Measurements from ENCODE around the gene STOM. TPM values are rescaled to one million over a fixed set of nuclear protein-coding genes. Genes with fewer than 3 reads are reported as not detected.

Gene STOM
- total RNA-seq, 1 experiment from 2014 or later, result 5.5 TPM

DNA sequence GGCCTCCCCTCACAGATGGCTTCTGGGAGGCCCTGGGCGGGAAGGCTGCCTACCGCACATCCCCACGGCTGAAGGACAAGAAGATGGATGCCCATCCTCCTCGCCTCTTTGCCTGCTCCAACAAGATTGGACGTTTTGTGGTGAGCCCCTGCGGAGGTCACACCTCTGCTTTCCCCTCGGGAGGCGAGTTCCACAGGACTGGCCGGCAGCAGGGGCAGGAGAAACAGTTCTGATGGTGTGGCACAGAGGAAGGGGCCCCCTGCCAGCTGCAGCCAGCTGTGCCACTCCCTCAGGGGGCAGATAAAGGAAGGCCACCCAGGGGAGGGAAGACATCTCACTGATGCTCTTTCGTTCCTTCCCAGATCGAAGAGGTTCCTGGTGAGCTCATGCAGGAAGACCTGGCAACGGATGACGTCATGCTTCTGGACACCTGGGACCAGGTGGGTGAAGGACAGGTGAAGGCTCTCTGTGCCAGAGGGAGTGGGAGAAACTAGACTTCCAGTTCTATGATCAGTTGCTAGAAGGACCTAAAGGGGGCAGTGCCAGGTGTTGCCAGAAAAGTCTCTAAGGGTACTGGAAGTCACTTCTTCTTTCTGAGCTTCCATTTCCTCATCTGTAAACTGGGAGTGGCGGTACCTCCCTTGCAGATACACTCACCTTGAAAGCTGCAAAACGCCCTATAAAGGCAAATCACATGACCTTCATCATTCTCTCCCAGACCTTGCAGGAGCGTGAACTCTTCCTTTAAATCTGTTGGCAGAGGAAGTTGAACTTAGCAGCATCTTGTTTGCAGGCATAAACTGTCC is 41.0 kb downstream of the STOM start:
- no peak overlapping the region for H3K4me2 ChIP-seq (ENCODE audit: low read length)
- H4K20me1 ChIP-seq (ENCODE audit: low read length), result no peaks in the 10 kb centered on the region
- no peak overlapping the region for H3K27ac ChIP-seq (ENCODE audit: low read length)
- H3K79me2 ChIP-seq (ENCODE audit: low read length), result no peaks in the 10 kb centered on the region
- H3F3A ChIP-seq (ENCODE audit: low read length, unreplicated experiment), result no peaks in the 10 kb centered on the region
- H3K27me3 ChIP-seq (ENCODE audit: low read length), result no peaks in the 10 kb centered on the region
- ChIA-PET CTCF (no interaction called here), POLR2A (ENCODE audit: unreplicated experiment) (no interaction called here)
- no peaks in the 10 kb centered on the region for H3K4me1 ChIP-seq (ENCODE audit: insufficient read depth, low read length)
- TF ChIP-seq, protein P1, sequence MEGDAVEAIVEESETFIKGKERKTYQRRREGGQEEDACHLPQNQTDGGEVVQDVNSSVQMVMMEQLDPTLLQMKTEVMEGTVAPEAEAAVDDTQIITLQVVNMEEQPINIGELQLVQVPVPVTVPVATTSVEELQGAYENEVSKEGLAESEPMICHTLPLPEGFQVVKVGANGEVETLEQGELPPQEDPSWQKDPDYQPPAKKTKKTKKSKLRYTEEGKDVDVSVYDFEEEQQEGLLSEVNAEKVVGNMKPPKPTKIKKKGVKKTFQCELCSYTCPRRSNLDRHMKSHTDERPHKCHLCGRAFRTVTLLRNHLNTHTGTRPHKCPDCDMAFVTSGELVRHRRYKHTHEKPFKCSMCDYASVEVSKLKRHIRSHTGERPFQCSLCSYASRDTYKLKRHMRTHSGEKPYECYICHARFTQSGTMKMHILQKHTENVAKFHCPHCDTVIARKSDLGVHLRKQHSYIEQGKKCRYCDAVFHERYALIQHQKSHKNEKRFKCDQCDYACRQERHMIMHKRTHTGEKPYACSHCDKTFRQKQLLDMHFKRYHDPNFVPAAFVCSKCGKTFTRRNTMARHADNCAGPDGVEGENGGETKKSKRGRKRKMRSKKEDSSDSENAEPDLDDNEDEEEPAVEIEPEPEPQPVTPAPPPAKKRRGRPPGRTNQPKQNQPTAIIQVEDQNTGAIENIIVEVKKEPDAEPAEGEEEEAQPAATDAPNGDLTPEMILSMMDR (conservative IDR thresholded peaks at IDR 0.05; ENCODE audit: low read depth, low read length), result no peak
- TF ChIP-seq EZH2 (IDR thresholded peaks at IDR 0.05; ENCODE audit: low read length, unreplicated experiment), result no peak
- no peak for TF ChIP-seq EZH2phosphoT487 (IDR thresholded peaks at IDR 0.05; ENCODE audit: borderline replicate concordance, low read length)
- intact Hi-C loops (cut with micrococcal nuclease), result no loop called here
- H3K9ac ChIP-seq (ENCODE audit: low read length), result no peak overlapping the region
- no peak for ATAC-seq
- no peak overlapping the region for H2AFZ ChIP-seq (ENCODE audit: low read length)
- H3K9me3 ChIP-seq (ENCODE audit: low read length), result no peaks in the 10 kb centered on the region
- no peaks in the 10 kb centered on the region for H3K36me3 ChIP-seq (ENCODE audit: low read depth, low read length)
- DNase-seq, result no peak
- H3K9me2 ChIP-seq (replicated peaks; ENCODE audit: low read length), result no peaks in the 10 kb centered on the region
- no peak overlapping the region for H3K4me3 ChIP-seq (ENCODE audit: low read length)
- no TSS peak for BruUV-seq (replicated peaks)

DNA sequence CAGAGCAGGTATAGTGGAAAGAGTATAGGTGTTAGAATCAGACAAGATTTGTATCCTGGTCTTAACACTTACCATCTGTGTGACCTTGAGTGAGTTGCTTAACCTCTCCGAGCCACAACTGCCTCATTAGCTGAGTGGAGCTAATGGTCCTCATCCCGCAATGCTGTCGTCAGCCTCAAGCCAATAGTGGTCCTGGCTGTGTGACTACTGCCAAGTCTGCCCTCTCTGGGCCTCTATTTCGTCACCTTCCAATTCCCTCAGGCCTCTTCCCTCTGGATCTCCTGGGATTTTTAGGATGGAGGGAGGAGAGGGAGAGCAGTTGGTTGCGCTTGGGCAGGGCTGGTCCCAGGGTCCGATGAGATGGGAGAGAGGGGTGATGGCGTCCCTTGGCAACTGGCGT is 41.6 kb downstream of the STOM start:
- TF ChIP-seq EZH2phosphoT487 (IDR thresholded peaks at IDR 0.05; ENCODE audit: borderline replicate concordance, low read length) (no peak), EZH2 (IDR thresholded peaks at IDR 0.05; ENCODE audit: low read length, unreplicated experiment) (no peak)
- TF ChIP-seq, protein P1 (conservative IDR thresholded peaks at IDR 0.05; ENCODE audit: low read depth, low read length), result no peak

DNA sequence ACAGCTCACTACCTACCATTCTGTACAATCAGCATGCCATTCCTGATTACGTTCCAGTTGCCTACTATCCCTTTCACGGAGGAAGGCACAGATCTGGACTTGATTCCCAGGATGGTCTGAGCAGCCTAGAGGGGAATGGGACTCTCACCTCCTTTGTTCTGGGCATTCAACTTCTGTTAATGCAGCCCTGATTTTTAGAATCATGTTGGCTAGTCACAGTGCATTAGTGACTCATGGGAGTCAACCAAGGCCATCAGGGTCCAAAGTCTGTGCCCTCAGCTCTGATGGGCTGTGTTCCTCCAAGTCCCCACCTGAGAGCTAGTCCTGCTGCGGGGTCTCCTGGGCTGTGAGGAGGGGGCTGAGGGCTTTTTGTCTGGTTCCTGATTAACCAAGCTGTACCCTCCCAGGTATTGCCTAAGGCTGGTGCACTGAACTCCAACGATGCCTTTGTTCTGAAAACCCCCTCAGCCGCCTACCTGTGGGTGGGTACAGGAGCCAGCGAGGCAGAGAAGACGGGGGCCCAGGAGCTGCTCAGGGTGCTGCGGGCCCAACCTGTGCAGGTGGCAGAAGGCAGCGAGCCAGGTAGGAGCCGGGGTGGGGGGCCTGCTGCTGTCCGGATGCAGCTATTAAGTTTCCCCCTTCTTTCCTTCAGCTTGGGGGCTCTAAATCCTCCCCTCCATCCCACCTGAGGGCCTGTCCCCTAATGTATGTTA is 43.0 kb downstream of the STOM start:
- POLR2A ChIA-PET (ENCODE audit: unreplicated experiment), result no interaction called here

More for the DNA sequence above, 41.6 kb downstream of the STOM start:
- ATAC-seq (no peak), DNase-seq (no peak)
- Histone ChIP-seq H3K27me3 (ENCODE audit: low read length) (no peaks in the 10 kb centered on the region), H4K20me1 (ENCODE audit: low read length) (no peaks in the 10 kb centered on the region), H3K27ac (ENCODE audit: low read length) (no peak overlapping the region), H3K4me2 (ENCODE audit: low read length) (no peak overlapping the region), H3K36me3 (ENCODE audit: low read depth, low read length) (no peaks in the 10 kb centered on the region), H3K9me2 (replicated peaks; ENCODE audit: low read length) (no peaks in the 10 kb centered on the region), H2AFZ (ENCODE audit: low read length) (no peak overlapping the region), H3K4me1 (ENCODE audit: insufficient read depth, low read length) (no peaks in the 10 kb centered on the region), H3K9me3 (ENCODE audit: low read length) (no peaks in the 10 kb centered on the region), H3K9ac (ENCODE audit: low read length) (no peak overlapping the region), H3F3A (ENCODE audit: low read length, unreplicated experiment) (no peaks in the 10 kb centered on the region), H3K4me3 (ENCODE audit: low read length) (no peak overlapping the region), H3K79me2 (ENCODE audit: low read length) (no peaks in the 10 kb centered on the region)
- BruUV-seq (replicated peaks), result no TSS peak
- ChIA-PET POLR2A (ENCODE audit: unreplicated experiment) (no interaction called here), CTCF (no interaction called here)
- intact Hi-C loops (cut with micrococcal nuclease), result no loop called here

More for the DNA sequence above, 43.0 kb downstream of the STOM start:
- TF ChIP-seq, protein P1 (conservative IDR thresholded peaks at IDR 0.05; ENCODE audit: low read depth, low read length), result no peak
- H3K4me2 ChIP-seq (ENCODE audit: low read length), result no peak overlapping the region
- no peak overlapping the region for H3K27ac ChIP-seq (ENCODE audit: low read length)
- H3K4me3 ChIP-seq (ENCODE audit: low read length), result no peak overlapping the region
- no peaks in the 10 kb centered on the region for H4K20me1 ChIP-seq (ENCODE audit: low read length)
- intact Hi-C loops (cut with micrococcal nuclease), result no loop called here
- H2AFZ ChIP-seq (ENCODE audit: low read length), result no peak overlapping the region
- no peaks in the 10 kb centered on the region for H3K9me2 ChIP-seq (replicated peaks; ENCODE audit: low read length)
- DNase-seq (no peak), ATAC-seq (no peak)
- H3F3A ChIP-seq (ENCODE audit: low read length, unreplicated experiment), result no peaks in the 10 kb centered on the region
- H3K27me3 ChIP-seq (ENCODE audit: low read length), result no peaks in the 10 kb centered on the region
- H3K36me3 ChIP-seq (ENCODE audit: low read depth, low read length), result no peaks in the 10 kb centered on the region
- peaks cover 8% of the 10 kb centered on the region for H3K4me1 ChIP-seq (ENCODE audit: insufficient read depth, low read length)
- H3K9ac ChIP-seq (ENCODE audit: low read length), result no peak overlapping the region
- no peaks in the 10 kb centered on the region for H3K9me3 ChIP-seq (ENCODE audit: low read length)
- H3K79me2 ChIP-seq (ENCODE audit: low read length), result no peaks in the 10 kb centered on the region
- BruUV-seq (replicated peaks), result no TSS peak
- CTCF ChIA-PET, result no interaction called here
